GM19452 (cell line): ENCODE measurements around the gene NUP62.
"Not testable (repeated sequence)": the region's sequence is repeated elsewhere in the genome, so short reads cannot be mapped to it uniquely, and the experiment has no call there.

Experiments
- ATAC-seq: cut with Tn5 transposase; IDR thresholded peaks from one replicate; pipeline ENCODE4 v1.9.1; 2021; ENCODE audit not compliant: unreplicated experiment

The NUP62 gene

GRCh38 chr19:49926515-49926914 is 2.8 kb downstream of the NUP62 start:
- no peak for ATAC-seq

DNA sequence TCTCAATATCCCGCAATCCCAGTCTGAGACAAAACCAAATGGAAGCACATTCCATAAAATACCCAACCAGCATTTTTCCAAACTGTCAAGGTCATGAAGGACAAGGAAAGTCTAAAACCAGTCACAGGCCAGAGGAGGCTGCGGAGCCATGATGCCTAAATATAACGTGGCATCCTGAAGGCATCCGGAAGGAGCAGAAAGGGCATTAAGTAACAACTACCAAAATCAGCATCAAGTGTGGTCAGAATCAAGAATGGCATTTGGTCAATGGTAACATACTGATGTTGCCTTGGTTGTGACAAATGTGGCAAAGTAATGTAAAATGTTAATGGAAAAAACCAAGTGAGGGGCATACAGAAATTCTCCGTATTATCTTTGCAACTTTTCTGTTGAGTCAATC is 3.8 kb downstream of the NUP62 start:
- ATAC-seq: no peak

DNA sequence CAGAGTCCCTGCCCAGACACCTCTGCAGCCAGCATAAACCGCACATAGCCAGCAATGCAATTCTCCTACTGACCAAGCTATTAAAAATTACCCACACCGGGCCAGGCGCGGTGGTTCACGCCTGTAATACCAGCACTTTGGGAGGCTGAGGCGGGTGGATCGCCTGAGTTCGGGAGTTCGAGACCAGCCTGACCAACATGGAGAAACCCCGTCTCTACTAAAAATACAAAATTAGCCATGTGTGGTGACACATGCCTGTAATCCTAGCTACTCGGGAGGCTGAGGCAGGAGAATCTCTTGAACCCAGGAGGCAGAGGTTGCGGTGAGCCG is 4.5 kb downstream of the NUP62 start:
- ATAC-seq: not testable (repeated sequence)

DNA sequence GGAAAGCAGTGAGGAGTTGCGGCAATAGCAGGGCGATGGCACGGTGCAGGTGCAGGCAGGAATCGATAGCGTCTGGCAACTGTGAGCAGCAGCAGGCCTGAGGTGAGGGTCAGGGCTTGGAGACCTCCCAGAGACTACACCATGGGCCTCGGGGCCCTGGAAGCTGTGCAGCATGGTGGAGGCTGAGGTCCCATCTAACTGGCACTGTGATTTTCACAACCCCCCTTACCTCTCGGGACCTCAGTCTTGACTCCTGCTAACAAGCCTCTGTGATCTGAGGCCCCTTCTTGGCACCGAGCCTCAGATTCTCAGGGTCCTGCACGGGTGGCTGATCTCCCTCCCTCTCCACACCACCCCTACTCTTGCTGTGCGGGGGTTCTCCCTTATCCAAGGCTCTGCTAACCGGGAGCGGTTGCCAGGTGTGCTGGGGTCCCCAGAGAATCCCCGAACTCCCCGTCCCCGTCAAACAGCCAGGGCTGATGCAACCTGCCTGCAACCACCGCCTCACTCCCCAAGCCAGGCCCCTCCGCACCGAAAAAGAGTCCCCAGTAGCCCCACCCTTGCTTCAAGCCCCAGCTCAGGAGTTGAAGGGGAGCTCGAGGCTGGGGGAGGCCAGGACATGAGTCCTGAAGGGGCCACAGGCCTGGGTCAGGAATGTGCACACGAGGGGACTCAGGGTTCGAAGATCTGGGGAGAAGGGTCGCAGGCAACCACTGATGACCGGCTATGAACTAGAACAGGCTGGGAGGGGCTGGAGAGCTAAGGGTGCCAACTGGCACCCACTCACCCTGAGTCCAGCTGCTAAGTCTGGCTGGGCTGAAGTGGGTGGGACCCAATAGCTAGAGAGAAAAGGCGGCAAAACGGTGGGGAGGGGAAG is 5.1 kb downstream of the NUP62 start:
- no peak for ATAC-seq

DNA sequence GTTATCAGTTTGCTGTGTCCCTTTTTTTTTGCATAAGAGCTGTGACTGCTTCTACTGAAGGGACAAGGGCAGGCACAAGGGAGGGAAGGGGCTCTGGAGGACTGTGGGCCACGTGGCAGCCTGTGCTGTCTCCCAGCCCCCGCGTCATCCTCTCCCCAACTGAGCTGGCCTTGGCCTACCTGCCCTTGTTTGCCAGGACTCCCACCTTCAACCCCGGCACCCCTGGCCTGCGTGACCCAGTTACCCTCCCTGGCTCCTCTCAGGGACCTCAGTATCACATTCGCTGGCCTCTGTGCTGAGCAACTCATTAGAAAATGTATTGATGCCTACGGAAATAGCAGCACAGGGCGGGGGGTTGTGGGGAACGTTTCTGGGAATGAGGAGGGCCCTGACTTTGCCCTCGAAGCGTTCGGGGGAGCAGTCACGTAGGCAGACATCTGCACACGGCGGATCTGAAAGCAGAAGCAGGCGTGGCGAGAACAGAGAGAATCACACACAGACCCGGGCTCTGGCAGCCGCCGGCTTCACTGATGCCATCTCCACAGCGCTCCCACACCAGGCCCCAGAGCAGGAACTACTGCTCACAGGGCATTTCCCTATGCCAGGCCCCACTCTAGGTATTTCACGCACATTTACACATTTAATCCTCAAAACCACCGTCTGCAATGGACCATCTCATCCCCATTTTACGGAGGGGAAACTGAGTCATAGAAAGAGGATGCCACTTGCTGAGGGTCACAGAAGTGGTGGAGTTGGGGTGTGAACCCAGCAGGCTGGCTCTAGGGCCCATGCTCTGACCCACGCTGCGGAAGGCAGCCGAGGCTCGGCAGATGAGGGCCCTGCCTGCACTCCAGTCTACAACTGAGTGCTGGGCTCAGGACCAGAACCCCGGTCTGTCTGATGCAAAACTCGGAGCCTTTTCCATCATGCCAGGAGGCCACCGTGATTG is 6.0 kb downstream of the NUP62 start:
- ATAC-seq: no peak

DNA sequence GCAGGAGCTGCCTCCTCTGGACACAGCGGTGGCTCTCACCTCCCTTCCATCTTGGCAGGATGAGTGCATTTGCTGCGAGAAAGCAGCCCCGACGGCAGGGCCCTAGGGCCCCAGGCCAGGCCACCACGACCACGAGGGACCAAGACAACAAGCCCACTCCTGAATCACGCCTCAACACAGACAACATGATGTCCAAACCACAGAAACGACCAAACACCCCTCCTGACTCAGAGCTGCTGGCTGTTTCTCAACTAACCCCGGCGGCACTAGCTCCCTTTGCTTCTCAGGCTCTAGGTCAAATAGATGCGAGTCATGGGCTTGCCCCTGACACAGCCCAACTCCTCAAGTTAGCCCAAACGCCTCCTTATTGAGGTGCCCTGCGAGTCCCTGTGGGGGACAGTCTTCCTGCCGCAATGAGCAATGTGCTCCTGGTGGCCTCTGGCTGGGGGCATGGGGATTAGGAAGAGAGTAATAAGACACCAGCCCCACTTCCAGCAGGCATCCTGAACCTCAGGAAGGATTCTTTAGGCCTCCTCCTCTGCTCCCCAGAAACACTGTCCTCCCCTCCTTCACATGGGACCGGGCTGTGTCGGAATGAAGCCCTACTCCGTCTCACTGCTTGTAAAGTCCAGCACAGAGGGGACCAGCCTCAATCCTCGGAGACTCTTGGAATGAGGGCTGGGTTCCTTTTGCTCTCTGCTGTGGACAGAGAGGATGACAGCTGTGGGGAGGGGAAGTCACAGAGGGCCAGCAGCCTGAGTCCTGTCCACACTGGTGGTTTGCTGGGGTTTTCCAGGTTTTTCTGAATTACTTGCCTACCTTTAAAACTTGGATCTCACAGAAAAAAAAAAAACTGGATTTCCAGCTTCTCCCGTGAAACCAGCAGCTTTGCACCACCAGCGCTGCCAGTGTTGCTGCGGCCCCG is 7.2 kb downstream of the NUP62 start:
- no peak for ATAC-seq

- ATAC-seq: no peak
These were observed 8.5 kb downstream of the NUP62 start for GRCh38 chr19:49920624-49921363.

DNA sequence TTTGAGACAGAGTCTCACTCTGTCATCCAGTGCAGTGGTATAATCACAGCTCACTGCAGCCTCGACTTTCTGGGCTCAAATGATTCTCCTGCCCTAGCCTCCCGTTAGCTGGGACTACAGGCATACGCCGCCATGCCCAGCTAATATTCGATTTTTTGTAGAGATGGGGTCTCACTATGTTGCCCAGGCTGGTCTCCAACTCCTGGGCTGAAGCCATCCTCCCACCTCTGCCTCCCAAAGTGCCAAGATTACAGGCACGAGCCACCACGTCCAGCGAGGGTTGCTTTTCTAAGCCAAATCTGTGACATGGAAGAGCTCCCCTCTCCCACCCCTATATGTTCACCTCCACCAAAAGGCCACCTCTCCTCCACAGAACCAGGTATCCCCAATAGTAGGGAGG is 11.2 kb downstream of the NUP62 start:
- ATAC-seq: no peak

DNA sequence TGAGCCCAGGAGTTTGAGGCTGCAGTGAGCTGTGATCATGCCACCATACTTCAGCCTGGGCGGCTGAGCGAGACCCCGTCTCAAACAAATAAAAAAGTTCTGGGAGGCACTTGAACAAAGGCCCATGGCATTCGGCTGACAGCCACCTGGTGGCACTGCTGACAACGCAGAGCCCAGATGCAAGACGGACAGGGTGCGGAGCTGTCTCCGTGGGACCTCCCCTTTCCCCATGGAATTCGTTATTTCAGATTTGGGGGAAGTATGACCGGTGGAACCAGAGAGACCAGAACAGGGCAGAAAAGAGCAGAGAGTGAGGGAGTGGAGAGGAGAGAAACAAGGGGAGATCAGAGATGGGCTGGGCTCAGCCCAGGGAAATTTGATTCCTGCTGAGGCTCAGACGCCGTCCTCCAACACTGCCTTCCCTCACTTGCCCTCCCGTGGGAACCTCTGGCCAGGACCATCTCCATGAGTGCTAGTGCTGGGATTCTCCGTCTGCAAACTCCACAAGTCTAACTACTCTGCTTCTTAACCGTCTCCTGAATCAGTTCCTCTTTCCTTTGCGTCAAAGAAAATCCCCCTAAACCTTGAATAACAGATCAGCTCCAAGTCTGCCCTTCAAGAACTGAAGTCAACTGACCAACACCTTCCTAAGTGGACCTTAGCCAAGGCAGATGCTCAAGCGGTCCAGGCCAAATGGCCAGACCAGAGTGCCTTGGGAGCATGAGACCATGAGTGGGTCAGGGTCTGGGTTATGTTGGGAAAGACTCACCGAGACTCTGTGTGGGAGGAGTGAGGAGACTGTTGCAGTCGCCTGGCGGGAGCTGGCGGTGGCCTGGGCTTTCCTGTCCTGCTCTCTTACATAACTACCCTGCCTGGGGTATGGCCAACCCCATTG is 12.2 kb downstream of the NUP62 start:
- ATAC-seq: no peak

- no peak for ATAC-seq
These were observed 14.0 kb downstream of the NUP62 start for GRCh38 chr19:49915271-49915670.

GRCh38 chr19:49913720-49914119 is 15.6 kb downstream of the NUP62 start:
- no peak for ATAC-seq

DNA sequence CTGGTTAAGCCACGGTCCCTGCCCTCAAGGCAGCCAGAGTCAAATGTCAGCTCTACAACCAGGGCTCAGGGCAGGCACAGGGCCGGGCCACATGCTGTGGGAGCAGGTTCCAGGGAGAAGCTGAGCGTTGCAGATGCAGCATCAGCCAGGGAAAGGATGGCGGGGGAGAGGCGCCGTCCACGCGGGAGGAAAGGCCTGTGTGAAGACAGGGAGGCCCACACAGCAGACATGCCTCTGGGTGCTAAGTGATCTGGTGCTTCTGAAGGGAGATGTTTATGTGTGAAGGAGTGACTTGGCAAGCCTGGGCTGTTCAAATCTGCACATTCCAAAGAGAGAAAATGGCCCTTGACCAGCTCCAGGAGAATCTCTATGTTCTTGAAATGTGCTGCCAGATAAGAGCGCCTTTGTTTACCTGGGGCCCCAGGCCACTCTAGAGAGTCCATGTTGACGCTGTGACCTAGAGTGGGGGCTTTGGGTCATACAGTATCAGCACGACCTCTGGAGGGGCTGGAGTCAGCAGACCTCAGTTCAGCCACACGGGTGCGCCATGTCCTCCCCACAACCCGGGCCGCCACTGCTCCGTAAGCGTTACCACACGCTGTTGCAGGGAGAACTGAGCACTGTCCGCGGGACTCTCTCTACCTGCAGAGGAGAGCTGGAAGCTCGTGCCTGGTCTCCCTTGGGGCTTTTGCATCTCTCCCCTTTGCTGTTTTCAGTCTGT is 16.2 kb downstream of the NUP62 start:
- ATAC-seq: no peak

DNA sequence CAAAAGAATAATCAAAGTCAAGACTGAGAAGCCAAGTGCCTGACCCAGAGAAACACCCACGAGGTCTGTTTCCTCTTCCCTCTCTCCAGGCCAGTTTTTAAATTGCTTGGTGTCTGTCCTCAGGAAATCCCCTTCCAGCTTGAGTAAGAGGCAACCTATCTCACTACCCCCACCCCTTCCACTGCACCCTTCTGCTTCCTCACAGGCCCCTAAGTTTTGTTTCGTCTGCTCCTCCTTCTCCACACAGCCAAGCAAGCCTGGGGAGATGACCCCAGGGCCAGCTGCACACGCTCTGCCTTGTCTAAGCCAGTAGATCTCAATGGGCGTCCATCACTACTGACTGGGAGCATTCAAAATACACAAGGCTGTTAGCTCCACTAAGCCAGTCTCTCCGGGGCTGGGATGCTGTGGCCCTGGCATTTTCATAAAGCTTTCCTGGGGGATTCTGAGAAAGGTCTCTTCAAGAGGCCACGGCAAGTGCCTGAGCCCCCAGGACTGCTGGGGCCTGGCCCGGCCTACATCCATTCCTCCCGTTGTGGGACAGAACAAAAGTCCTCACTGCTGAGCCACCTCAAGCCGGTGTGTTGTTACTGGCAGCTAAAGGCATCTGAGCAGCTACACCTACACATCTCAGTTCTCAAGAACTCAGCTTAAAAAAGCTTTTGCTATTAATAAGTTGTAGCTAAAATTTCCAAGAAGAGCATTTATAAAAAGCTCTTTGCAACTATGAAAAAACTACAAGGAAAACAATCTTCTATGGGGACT is 17.7 kb downstream of the NUP62 start:
- no peak for ATAC-seq

GRCh38 chr19:49910179-49910578 is 19.1 kb downstream of the NUP62 start:
- ATAC-seq: no peak

DNA sequence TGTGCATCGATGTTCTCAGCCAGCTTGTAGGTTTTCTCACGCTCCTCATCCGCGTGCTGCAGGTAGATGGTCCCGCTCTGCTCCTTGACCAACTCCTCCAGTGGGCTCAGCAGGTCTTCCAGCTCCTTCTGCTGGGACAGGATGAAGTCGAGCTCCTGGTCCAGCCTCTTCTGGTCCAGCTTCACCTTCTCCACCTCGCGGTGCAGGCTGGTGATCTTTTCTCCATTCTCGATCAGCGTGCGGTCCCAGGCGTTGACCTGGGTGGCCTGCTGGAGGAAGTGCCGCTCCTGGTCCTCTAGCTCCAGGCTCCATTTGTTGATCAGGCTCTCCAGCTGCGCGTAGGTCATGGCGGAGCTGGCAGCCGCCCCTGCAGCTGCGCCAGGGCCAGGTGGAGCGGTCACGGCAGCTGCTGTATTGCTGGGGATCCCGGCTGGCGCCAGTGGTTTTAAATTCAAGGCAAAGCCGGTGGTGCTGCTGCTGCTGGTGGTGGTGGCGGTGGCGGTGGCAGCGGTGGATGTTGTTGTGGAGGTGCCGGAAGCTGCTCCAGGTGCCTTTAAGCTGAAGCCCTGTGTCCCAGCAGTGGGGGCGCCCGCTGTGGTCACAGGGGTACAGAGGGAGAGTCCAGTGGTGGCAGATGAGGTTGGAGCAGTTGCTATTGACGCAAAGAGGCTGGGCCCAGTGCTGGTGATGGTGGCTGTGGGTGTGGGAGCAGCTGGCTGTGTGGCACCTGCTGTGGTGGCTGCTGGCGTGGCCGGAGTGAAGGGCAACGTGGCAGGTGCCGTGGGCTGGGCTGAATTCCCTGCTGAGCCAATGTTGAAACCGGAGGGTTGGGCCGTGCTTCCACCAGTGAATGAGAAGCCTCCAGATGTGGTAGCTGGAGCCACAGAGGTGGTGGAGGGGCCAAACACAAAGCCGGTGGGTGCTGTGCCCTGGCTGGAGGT is 20.6 kb downstream of the NUP62 start:
- ATAC-seq: no peak

DNA sequence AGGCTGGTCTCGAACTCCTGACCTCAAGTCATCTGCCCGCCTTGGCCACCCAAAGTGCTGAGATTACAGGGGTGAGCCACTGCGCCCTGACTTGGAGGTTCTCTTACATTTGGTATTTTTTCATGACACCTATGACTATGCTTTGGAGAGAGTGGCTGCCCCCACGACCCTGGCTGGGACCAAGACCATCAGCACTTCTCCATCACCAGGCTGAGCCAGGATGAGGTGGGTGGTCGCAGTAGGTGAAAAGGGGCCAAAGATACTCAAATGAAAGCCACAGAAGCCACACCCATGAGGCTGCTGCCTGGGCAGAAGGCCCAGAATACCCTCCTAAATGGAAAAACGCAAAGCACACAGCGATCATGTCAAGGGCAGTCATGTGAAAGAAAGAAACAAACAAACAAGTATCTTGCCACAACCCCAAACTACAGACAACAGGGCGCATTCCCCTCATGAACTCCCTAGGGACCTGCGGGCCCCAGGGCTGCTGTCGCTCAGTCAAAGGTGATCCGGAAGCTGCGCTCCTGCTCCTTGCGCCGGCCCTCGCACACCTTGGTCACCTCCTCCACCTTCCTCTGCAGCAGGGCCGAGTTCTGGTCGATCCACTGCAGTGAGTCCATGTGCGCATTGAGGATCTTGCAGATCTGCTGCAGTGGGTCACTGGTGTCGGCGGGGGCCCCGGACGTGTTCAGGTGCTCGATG is 21.4 kb downstream of the NUP62 start:
- ATAC-seq: no peak
